Fibroblast of villous mesenchyme (primary cell): ENCODE measurements around the gene NBAS. TPM values are rescaled to one million over a fixed set of nuclear protein-coding genes. Genes with fewer than 3 reads are reported as not detected.

ENCODE experiments used
- DNase-seq: peaks from one replicate; pipeline ENCODE4 v3.0.0-alpha.2; 2010; ENCODE audit warnings: low read depth
- H3K4me3 ChIP-seq: 2 replicates; pipeline ENCODE4 v1.5.1; 2011; ENCODE audit warnings: low read depth, mild to moderate bottlenecking, low read length
- CTCF ChIP-seq: IDR thresholded peaks from 2 replicates; pipeline ENCODE4 v1.5.1; 2012; ENCODE audit warnings: low read depth, mild to moderate bottlenecking, low read length; ENCODE audit not compliant: insufficient read depth
- total RNA-seq: library from RNA; depleted of rRNA; stranded (reverse); fragments of >200 nt; gene quantifications from 2 replicates; pipeline ENCODE4 v1.2.3, GENCODE V29; 2012

NBAS gene
- total RNA-seq, 1 donor = 109 TPM

GRCh38 chr2:15246870-15247269, 314.3 kb downstream of the NBAS start:
- TF ChIP-seq CTCF = no peak
- DNase-seq = no peak

GRCh38 chr2:15243762-15244161, 317.4 kb downstream of the NBAS start:
- H3K4me3 ChIP-seq = no peak overlapping the region
- DNase-seq = peak; percentile 56
- no peak for TF ChIP-seq CTCF

More at GRCh38 chr2:15246870-15247269, 314.3 kb downstream of the NBAS start:
- H3K4me3 ChIP-seq = no peak overlapping the region

GRCh38 chr2:15242936-15243461, 318.1 kb downstream of the NBAS start:
- no peak for DNase-seq
- TF ChIP-seq CTCF = no peak
- no peak overlapping the region for H3K4me3 ChIP-seq

- no peak for DNase-seq
- no peak for TF ChIP-seq CTCF
- H3K4me3 ChIP-seq = no peak overlapping the region
Observed at GRCh38 chr2:15241929-15242328, 319.2 kb downstream of the NBAS start.

GRCh38 chr2:15241201-15241600, 319.9 kb downstream of the NBAS start:
- DNase-seq = no peak
- no peak overlapping the region for H3K4me3 ChIP-seq
- no peak for TF ChIP-seq CTCF

- no peak overlapping the region for H3K4me3 ChIP-seq
- TF ChIP-seq CTCF = no peak
- DNase-seq = no peak
Observed at GRCh38 chr2:15238028-15238427, 323.1 kb downstream of the NBAS start.

GRCh38 chr2:15230599-15231192, 330.4 kb downstream of the NBAS start:
- DNase-seq = no peak

More at GRCh38 chr2:15230599-15231192, 330.4 kb downstream of the NBAS start:
- TF ChIP-seq CTCF = no peak
- no peak overlapping the region for H3K4me3 ChIP-seq
